NCI-H2227 (cell line): ENCODE results near the gene DCDC1.
A peak's percentile ranks its signal among the peaks of the same experiment; 100 is the strongest.

Source experiments
- DNase-seq: peaks from one replicate; lab custom pipeline; 2025; ENCODE audit not compliant: unreplicated experiment; lab: John Stamatoyannopoulos, UW

The DCDC1 gene

DNA sequence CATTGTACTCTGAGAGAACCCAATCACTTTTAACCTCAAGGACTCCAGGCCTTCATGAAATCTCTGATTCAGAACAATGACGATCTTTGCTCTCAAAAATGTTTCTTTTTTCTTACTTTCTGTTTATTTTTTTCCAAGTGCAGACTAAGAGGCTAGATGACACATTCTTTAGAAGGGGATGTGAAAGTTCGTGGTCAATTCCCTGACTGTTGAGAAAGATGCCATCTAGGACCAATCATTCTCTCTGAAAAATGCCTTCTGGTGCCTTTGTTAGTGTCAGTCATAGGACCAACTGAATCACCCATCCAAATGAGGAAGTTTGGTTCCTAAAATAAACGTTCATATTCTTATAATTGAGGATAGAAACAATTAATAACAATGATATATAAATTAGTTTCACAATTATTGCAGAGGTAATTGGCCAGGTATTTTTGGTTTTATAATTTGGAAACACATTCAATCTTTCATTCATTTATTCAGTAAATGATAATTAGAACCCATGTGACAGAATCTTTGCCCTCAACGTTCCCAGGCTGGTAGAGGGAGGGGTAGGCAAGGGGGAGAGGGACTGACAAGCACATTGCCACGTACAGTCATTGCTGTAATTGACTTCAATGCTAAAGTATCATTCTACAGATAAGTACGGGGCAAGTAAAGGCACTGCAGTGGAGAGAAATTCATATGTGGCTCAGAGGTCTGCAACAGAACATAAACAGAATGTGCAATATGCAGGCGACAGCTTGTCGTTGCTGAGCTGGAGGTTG is 450.0 kb downstream of the DCDC1 start:
- DNase-seq, result no peak

GRCh38 chr11:30917859-30918478 is 451.6 kb downstream of the DCDC1 start:
- DNase-seq, result peak; percentile 85

DNA sequence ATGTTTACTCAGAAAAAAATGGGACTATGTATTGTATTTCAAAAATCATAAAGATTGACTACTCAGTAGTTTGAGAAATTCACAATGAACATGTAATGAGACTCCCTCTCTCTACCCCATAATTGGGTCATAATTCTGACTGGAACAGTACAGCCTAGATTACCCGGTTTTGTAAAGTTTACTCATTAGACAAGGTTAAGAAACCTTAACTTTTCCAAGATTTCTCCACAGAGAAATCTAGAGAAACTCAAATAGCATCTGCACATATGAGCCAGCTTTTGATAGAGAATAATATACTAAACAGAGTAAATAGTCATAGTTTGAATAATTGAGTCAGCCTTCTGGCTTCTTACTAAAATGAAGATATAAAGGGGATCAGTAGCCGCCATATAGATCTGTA is 452.3 kb downstream of the DCDC1 start:
- no peak for DNase-seq

DNA sequence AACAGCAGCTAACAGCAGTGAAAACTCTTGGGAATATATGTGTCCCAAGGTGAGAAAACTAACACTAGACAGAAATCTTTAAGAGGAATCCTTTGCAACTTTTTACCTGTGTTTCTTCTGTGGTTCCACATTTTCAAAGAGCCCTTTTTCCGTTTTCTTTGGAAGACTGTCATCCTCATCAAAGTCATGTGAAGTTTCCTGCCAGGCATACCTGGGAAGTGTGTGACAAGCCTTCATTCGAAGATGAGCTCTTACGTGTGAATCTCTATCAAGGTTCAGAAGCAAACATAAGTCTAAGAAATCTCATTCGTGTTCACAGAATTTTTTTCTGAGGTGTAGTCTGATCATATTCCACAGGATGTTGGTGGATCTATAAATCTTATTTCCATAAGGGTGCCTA is 452.8 kb downstream of the DCDC1 start:
- DNase-seq, result no peak

GRCh38 chr11:30914143-30914762 is 455.3 kb downstream of the DCDC1 start:
- peak; percentile 85 for DNase-seq

- DNase-seq, result no peak
Measured at GRCh38 chr11:30911247-30911646, 458.3 kb downstream of the DCDC1 start.

GRCh38 chr11:30908857-30909256 is 460.7 kb downstream of the DCDC1 start:
- no peak for DNase-seq

- no peak for DNase-seq
Measured at GRCh38 chr11:30908272-30908671, 461.3 kb downstream of the DCDC1 start.

- DNase-seq, result no peak
Measured at GRCh38 chr11:30902929-30903328, 466.6 kb downstream of the DCDC1 start.

GRCh38 chr11:30895046-30895445 is 474.5 kb downstream of the DCDC1 start:
- DNase-seq, result no peak

- DNase-seq, result no peak
Measured at GRCh38 chr11:30893318-30893717, 476.2 kb downstream of the DCDC1 start.

DNA sequence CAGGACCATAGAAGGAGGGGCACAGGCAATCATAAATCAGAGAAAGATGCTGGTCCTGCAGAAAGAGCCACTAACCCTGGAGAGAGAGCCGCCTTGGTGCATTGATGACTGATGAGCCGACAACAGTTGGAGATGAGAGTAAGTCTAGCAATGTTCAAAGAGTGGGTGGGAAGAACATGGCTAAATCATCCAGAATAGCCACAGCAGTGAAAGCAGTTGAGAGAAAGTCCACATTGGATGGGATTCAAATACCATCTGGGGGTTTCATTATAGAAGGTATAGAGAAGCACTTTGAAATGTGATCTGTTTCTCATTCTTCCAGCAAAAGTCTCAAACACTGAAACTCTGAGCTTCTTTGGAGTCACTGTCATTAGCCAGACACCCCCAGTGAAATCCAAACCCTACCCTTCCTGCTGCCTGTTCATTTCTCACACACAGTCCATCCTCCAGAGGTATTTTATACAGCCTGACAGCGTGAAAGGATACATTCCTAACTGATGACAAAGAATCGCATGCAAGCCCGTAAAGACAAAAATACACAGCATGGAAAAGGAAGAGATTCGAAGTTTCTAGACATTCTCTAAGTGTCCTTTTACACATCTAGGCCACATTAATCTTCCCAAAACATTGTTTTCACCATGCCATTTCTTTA is 480.3 kb downstream of the DCDC1 start:
- DNase-seq, result no peak

DNA sequence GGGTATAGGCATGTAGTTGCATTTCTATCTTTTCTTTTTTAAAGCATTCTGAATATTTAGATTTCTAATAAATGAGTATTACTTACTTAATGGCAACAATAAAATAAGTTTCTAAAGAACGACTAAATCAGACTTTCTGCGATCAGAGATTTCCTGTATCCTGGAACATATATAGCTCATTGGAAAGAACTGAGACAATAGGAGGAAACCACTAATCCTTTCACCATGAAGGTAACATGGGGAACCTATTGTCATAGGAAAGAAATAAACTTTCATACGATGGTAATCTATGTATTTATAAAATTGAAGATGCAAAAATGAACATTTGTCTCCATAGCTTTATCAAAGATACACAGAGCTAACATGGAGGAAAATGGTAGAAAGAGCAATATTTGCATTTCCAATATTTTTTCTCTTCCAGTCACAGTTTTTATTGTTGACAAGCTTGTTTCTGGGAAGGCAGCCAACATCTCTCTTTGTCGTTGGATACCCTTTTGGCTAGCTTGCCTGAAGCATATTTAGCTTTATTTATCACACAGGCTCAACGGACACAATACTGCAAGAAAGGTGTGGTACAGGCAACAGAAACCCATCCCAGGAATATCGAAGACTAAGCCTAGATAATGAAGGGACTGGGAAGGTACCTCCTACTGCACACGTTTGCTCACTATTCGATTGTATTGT is 490.1 kb downstream of the DCDC1 start:
- no peak for DNase-seq

DNA sequence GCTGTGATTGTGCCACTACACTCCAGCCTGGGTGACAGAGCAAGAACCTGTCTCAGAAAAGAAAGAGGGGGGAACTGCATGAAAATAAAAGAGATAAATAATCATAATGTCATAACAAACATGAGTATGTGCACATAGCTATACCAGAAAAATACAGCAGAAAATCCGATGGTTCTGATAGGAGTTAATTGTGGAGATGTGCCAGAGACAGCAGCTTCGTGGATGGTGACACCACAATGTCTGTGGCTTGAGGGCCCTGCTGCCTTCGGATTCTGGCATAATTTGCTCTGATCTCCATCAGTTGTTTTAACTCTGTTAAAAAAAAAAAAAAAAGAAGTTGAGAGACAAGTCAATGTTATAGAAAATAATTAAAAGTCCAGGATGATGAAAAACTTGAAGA is 491.1 kb downstream of the DCDC1 start:
- DNase-seq, result no peak

DNA sequence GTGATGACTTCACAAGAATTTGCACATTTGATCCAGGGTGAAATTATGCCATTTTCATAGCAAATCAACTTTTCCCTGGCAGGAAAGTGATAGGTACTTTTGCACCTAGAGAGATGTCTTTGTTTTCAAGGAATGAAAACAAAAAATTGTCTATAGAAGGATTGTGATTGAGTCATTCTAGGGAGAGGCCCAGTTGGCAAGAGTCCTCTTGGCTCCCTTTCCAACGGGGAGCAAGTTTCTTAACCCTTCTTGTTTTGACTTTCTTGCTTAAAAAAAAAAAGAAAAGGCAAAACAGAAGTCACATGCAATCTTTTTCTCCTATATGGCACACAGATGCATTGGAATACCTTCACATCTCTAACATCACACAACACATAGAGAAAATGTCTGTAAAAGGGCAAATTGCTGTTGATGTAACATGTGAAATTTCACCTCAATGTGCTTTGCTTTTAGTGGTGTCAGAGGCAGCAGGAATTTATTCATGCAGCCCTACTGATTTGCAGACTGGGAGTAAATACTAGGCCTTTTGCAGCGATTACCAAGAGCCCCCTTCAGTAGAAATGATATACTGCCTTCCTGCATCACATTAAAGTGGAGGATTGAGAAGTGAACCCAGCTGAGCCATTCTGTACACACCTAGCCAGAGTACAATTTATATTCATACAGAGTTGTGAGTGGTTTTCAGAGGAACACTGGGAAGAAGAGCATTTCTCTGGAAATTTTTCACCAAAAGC is 492.7 kb downstream of the DCDC1 start:
- DNase-seq, result peak; percentile 4

GRCh38 chr11:30876228-30876627 is 493.3 kb downstream of the DCDC1 start:
- DNase-seq, result no peak

- no peak for DNase-seq
Measured at GRCh38 chr11:30875806-30876205, 493.7 kb downstream of the DCDC1 start.

DNA sequence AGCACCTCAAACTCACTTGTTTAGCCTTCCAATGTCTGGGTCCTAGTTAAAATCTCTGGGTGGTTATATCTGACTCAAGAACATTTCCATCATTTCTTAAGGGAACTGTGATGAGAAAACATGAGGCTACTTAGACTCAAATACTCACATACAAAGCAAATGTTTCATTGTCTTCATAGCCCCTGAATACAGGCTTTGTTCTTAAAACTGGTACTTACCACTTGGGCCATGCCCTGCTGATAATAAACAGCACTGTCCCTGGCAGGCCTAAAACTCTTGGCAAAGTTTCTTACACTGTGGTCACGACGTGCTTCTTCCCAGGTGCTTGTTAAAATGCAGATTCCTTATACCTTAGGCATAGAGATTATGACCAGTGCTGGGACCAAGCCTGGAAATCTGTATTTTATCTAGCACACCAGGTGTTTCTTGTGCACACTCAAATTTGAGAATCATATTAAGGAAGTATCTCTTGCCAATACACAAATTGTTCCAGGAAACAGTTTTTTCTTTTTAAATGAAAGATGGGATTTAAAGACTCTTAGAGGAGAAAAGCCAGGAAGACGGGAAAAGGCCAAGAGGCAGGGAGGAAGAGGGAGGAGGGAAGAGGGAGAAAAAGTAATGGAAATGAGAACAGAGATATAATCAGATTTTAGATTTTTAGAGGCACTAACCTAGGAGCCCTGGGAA is 495.5 kb downstream of the DCDC1 start:
- no peak for DNase-seq

DNA sequence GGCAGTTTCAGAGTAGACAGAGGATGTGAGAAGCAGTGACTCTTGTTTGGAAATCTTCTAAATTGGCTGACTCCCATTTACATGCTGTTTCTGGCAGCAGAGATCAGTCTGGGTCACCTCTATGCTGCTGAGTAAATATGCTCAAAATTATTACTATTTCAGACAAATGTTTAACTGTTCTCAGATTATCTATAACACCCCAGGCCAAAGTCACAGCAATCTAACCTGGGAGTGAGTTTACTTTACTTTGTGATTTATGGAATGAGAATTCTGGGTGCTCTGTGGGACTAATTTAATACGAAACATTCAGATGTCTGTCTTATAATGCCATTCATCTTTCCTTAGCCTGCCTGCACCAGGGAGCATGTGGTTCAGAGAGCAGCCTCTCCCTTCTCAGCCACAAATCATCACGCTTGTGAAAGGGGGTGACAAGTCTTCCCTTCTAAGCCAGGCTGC is 500.9 kb downstream of the DCDC1 start:
- DNase-seq, result no peak

GRCh38 chr11:30863209-30863608 is 506.3 kb downstream of the DCDC1 start:
- no peak for DNase-seq
